SH-SY5Y (cell line): ENCODE results near the gene ANTXR2.
A peak's percentile ranks its signal among the peaks of the same experiment; 100 is the strongest.

Experiments
- GATA2 ChIP-seq: IDR thresholded peaks from 2 replicates; pipeline ENCODE4 v1.6.1; 2011; ENCODE audit warnings: mild to moderate bottlenecking, low read depth, low read length
- GATA3 ChIP-seq: IDR thresholded peaks from 2 replicates; pipeline ENCODE4 v1.6.1; 2011; ENCODE audit warnings: low read depth, mild to moderate bottlenecking, low read length, moderate library complexity

DNA sequence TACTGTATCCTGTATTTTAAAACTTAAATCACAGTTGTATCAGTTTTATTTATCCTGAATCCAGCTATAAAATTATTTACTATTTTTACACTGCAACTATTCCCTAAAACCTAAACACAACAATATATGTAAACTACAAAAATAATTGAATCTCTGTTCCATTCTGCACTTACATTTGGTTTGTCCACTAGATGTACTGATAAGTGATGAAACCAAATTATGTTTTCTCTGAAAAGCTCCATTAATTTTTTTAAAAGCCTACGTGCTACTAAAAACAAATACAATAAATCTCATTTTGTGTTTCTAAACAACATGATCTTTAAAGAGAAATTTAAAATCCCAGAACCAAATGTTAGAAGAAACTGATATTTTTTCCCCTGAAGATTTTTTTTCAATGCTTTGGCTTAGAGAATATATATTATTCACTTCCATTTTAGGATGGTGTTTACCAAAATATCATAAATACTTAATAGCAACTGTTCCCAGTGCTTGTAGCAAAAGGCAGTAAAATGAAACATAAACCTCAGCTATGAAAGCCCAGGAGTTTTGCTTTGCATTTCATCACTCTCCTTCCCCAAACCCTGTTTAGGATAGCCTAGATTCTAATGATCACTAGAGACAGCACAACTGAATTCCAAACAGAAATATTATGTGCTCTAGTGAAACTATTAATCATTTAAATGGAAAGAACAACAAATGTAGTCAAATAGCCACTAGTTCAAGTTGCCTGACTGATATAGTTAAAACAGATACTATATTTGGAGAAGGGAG is 19.7 kb downstream of the ANTXR2 start:
- TF ChIP-seq GATA2 = no peak
- TF ChIP-seq GATA3 = peak; percentile 76
